GM19193 (cell line): ENCODE results near the gene COL5A1.

ENCODE experiments used
- POLR2A ChIP-seq: IDR thresholded peaks from 4 replicates; pipeline ENCODE4 v1.6.1; 2011; ENCODE audit not compliant: insufficient read depth, insufficient read length; ENCODE audit errors: extremely low read depth

COL5A1 gene

DNA sequence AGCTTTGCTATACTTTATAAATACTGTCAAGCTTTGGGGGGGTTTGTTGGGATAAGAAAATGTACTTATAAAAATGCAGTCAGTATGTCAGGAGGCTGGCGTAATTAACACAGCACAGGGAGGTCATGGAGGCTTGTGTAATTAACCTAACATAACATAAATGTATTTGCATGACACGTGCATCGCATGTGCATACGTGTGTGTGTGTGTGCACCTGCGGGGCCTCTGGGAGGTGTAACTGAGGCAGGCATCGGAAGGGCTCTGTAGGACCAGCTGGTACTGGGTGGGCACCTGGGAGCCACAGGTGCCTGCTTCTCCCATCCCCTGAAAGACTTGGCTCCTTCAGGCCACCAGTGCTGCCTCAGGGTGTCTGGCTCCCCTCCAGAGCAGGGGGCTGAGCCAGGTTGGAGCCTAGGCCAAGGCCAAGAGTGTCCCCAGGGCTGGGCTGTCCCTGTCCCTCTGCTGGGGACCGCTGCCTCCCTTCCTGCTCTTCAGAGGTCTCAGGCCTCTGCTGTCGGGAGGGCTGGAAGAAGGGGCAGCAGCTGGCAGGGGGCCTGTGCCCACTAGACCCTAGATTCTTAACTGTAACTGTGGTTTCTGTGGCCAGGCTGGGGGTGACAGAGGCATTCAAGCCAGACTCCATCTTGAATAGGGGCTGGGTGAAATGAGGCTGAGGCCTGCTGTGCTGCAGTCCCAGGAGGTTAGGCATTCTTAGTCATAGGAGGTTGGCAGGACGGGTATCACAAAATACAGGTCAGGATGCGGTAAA, 248.0 kb downstream of the COL5A1 start:
- TF ChIP-seq POLR2A, result no peak

DNA sequence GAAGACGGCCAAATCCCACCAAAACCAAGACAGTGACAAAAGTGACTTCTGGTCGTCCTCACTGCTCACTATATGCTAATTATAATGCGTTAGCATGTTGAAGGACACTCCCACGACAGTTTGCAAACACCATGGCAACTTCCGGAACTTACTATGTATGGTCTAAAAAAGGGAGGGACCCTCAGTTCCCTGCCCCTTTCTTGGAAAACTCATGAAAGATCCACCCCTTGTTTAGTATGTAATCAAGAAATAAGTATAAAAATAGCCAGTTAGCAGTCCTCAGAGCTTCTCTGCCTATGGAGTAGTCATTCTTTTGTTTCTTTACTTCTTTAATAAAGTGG, 248.5 kb downstream of the COL5A1 start:
- no peak for TF ChIP-seq POLR2A

DNA sequence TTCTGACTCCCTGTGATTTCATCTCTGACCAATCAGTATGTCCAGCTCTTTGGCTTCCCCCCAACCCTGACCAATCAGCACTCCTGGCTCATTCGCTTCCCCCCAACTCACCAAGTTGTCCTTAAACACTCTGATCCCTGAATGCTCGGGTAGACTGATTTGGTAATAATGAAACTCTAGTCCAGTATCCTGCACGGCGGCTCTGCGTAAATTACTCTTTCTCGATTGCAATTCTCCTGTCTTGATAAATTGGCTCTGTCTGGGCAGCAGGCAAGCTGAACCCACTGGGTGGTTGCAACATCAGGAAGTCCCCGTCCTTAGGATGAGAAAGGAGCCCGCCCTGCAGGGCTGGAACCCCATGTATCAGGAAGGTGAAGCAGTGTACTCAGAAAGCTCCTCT, 249.4 kb downstream of the COL5A1 start:
- TF ChIP-seq POLR2A, result no peak

DNA sequence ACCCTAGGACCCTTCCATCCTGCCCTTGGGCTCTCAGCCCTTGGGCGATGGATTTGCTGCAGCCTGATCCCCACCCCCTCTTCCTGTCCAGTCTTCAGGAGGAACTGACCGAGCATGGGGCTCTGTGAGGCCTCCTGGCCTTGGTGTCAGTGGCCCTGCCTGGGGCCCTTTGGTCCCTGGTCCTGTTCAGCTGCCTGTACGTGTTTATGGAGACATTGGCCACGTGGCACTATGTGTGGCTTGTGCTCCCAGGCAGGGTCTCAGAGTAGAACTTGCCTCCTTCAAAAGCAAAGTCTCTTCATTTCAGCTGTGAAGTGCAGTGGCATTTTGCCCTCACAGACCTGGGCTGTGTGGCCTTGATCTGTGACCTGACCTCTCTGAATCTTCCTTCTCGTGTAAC, 250.1 kb downstream of the COL5A1 start:
- no peak for TF ChIP-seq POLR2A

DNA sequence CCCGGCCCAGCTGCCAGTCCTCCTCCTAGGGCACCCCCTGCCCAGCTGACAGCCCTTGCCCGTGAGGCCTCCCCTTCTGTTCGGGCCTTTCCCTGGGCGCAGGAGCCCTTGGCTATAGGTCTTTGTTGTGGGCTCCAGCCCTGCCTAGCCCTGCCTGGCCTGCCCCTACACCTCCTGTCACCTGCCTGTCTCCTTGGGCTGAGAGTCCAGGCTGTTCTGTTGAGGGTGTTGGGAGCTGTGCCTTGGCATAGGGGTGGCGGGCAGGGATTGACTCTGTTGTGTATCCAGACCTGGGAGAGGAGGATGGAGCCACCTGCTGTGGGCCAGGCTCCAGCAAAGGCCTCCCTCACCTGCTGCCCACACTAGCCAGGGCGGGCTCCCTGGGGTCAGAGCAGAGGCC, 250.6 kb downstream of the COL5A1 start:
- no peak for TF ChIP-seq POLR2A

DNA sequence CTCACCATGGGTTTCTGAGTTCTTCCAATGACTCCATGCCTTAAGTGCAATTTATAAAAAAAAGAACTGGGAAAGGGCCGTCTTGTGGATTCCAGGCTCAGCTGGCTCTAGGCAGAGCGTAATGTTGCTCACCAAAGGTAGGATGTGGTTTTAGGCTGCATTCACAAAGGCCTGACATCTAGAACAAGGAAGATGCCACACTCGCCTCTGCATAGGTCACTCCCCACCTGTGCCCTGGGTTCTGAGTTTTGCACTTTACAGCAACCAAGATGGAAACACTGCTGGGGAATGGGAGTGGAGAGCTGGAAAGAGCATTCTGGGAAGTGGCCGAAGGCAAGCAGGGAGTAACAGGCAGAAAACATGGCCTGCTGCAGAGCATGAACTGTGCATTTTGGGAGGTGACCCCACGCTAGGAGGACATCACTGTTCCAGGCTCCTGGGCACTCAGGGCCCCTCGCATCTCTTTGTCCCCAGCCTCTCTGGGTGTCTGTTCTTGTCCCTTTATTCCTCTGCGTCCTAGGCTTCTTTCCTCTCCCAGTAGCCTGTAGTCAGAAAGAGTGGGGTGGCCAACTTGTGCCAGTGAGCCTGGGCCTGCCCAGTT, 251.3 kb downstream of the COL5A1 start:
- TF ChIP-seq POLR2A, result no peak
